IMR-90 (cell line): ENCODE results near the gene BEAN1.

Experiments
- BHLHE40 ChIP-seq: fragments of 150-350 bp; IDR thresholded peaks from 2 replicates; pipeline ENCODE4 v1.6.1; 2016; ENCODE audit warnings: mild to moderate bottlenecking, low read depth, low read length
- CEBPB ChIP-seq: IDR thresholded peaks from 2 replicates; pipeline ENCODE4 v1.6.1; 2012; ENCODE audit warnings: low read depth, low read length, improper control_type of control experiment
- FOS ChIP-seq: fragments of 150-350 bp; IDR thresholded peaks from 2 replicates; pipeline ENCODE4 v1.6.1; 2016; ENCODE audit warnings: low read depth, low read length
- MAFK ChIP-seq: IDR thresholded peaks from 2 replicates; pipeline ENCODE4 v1.6.1; 2012; ENCODE audit warnings: low read depth, low read length, improper control_type of control experiment
- MAZ ChIP-seq: IDR thresholded peaks from 2 replicates; pipeline ENCODE4 v1.6.1; 2012; ENCODE audit warnings: low read depth, mild to moderate bottlenecking, low read length, improper control_type of control experiment, moderate library complexity, borderline replicate concordance
- MXI1 ChIP-seq: IDR thresholded peaks from 2 replicates; pipeline ENCODE4 v1.6.1; 2012; ENCODE audit warnings: low read depth, mild to moderate bottlenecking, low read length, moderate library complexity, borderline replicate concordance
- POLR2A ChIP-seq: IDR thresholded peaks from 2 replicates; pipeline ENCODE4 v1.6.1; 2012; ENCODE audit warnings: mild to moderate bottlenecking, low read depth, low read length
- RAD21 ChIP-seq: IDR thresholded peaks from 2 replicates; pipeline ENCODE4 v1.6.1; 2012; ENCODE audit warnings: low read length, improper control_type of control experiment
- RCOR1 ChIP-seq: IDR thresholded peaks from 2 replicates; pipeline ENCODE4 v1.6.1; 2012; ENCODE audit warnings: mild to moderate bottlenecking, low read length, improper control_type of control experiment; ENCODE audit not compliant: insufficient replicate concordance
- RFX5 ChIP-seq: IDR thresholded peaks from 2 replicates; pipeline ENCODE4 v1.8.0; 2012; ENCODE audit warnings: low read depth, mild to moderate bottlenecking, low read length, moderate library complexity
- SMC3 ChIP-seq: fragments of 150-350 bp; IDR thresholded peaks from 2 replicates; pipeline ENCODE4 v1.6.1; 2016; ENCODE audit warnings: low read depth, mild to moderate bottlenecking, antibody characterized with exemption, low read length, moderate library complexity
- TF ChIP-seq, protein P1 (sequence below): conservative IDR thresholded peaks from 2 replicates; pipeline ENCODE4 v1.5.1; 2012; ENCODE audit warnings: mild to moderate bottlenecking, low read depth, low read length, improper control_type of control experiment
- TF ChIP-seq, protein P2 (sequence below): fragments of 150-350 bp; IDR thresholded peaks from 2 replicates; pipeline ENCODE4 v1.6.1; 2016; ENCODE audit warnings: low read depth, mild to moderate bottlenecking, low read length, moderate library complexity, borderline replicate concordance
- TF ChIP-seq, protein P3 (sequence below): fragments of 150-350 bp; IDR thresholded peaks from 2 replicates; pipeline ENCODE4 v1.6.1; 2017; ENCODE audit warnings: mild to moderate bottlenecking, antibody characterized with exemption, low read length, low read depth

DNA sequence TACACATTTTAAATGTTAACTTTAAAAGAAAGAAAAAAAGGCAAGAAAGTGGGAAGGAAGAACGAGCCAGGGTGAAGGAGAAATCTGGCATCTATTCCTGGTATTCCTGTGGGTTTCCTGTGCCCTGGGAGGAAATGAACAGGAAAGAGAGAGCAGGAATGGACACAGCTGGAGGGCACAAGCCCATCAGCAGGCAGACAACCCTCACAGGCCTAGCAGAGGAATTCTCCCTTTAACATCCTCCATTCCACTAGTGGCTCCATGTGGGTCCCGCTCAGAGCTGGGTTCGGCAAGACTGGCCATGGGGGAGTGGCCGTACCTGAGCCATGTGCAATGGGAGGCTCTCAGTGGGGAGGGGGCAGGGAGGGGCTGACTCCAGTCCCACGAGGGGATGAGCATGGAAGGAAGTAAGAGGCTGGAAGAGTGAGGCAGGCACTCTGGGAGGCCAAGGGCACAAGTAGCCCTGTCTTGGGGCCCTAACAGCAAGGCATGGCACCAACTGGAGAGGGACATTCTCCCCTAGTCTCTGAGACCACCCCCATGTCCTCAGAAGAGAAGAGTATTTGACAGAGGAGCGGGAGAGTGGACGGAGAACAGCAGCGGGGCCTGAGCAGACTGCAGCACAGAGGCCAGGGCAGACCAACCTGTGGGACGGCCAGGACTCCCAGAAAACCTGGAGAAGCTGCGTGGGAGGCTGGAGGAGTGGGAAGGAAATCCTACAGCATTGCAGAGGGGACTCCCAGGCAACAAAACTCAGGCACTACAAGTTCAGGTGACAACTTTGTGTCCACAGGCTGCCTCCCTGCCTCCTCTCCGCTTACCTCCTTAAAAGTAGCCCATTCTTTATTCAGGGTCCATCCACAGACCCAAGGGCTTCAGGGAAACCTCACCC is 92.6 kb downstream of the BEAN1 start:
- TF ChIP-seq, protein P1, sequence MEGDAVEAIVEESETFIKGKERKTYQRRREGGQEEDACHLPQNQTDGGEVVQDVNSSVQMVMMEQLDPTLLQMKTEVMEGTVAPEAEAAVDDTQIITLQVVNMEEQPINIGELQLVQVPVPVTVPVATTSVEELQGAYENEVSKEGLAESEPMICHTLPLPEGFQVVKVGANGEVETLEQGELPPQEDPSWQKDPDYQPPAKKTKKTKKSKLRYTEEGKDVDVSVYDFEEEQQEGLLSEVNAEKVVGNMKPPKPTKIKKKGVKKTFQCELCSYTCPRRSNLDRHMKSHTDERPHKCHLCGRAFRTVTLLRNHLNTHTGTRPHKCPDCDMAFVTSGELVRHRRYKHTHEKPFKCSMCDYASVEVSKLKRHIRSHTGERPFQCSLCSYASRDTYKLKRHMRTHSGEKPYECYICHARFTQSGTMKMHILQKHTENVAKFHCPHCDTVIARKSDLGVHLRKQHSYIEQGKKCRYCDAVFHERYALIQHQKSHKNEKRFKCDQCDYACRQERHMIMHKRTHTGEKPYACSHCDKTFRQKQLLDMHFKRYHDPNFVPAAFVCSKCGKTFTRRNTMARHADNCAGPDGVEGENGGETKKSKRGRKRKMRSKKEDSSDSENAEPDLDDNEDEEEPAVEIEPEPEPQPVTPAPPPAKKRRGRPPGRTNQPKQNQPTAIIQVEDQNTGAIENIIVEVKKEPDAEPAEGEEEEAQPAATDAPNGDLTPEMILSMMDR = no peak
- TF ChIP-seq MXI1 (no peak), POLR2A (no peak), FOS (no peak), MAFK (no peak), MAZ (no peak), RFX5 (no peak), SMC3 (no peak), BHLHE40 (no peak), RCOR1 (no peak), RAD21 (no peak), CEBPB (no peak)
- TF ChIP-seq, protein P2, sequence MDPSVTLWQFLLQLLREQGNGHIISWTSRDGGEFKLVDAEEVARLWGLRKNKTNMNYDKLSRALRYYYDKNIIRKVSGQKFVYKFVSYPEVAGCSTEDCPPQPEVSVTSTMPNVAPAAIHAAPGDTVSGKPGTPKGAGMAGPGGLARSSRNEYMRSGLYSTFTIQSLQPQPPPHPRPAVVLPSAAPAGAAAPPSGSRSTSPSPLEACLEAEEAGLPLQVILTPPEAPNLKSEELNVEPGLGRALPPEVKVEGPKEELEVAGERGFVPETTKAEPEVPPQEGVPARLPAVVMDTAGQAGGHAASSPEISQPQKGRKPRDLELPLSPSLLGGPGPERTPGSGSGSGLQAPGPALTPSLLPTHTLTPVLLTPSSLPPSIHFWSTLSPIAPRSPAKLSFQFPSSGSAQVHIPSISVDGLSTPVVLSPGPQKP = no peak
- TF ChIP-seq, protein P3, sequence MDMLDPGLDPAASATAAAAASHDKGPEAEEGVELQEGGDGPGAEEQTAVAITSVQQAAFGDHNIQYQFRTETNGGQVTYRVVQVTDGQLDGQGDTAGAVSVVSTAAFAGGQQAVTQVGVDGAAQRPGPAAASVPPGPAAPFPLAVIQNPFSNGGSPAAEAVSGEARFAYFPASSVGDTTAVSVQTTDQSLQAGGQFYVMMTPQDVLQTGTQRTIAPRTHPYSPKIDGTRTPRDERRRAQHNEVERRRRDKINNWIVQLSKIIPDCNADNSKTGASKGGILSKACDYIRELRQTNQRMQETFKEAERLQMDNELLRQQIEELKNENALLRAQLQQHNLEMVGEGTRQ = no peak
